DMS53 treated with DMSO at 0.1 percent for 48 hours (cell line): ENCODE results near the gene PSMA5.

Experiments used
- DNase-seq: peaks from one replicate; lab custom pipeline; 2025; ENCODE audit not compliant: unreplicated experiment; lab: John Stamatoyannopoulos, UW

The PSMA5 gene

DNA sequence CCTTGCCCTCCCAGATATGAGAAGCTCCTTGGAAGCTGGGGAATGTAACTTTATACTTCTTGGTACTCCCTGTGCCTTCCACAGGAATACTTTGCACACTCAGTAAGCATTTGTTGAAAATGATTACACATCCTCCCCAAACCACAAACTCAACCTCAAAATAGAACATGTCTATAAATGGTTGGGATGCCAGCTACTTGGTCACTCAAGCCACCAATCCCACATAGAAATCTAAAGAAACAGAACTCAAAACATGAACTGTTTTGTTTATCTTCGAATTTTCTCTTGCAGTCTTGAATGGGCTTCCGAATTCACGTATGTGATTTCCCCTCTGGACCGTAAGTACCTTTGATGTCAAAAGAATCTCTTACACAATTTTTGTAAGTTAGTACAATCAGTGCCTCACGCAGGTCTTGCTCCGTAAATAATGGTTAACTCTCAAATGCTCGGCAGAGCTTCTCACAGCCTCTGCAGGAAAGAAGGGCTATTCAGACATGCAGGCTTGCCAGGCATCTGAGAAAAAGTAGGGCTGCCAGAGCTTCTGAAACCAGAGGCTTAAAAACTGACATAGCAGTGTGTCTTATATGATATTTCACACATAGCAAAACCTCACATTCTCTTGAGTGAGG is 55.4 kb downstream of the PSMA5 start:
- DNase-seq: no peak

DNA sequence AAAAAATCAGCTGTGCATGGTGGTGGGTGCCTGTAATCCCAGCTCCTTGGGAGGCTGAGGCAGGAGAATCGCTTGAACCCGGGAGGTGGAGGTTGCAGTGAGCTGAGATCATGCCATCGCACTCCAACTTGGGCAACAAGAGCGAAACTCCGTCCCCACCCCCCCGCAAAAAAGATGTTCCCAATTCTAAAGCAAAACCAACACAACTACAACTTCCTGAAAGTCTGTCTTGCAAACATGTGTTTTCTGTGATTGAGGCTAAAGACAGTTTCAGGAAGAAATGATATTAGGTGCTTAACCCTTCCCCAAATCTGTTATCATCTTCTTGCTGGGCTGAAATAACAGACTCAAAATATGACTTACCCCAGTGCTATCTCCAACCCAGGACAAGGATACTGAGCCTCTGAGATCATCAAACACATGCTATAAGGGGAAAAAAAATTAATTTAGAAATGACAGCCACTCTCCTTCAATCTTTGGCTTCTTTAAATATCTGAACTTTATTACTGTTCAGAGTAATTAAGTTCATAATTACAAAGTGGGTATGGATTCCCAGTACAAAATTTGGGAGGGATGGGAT is 57.0 kb downstream of the PSMA5 start:
- no peak for DNase-seq

DNA sequence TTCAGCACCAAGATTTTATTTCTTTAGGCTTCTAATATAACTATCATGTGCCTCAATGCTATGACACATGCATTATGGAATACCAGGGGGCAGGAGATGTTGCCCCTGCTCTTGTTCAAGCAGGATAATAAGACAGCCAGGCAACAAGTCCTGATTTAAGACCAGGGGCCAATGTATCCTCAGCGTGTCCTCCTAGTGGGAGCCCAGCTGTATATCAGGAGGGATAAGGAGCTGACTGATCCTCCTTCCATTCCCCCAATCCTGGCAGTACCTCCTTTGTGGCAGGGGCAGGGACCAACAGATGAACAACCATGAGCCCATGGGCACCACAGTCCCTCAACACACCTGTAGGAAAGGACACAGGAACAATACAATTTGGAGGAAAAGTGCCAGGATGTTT is 57.8 kb downstream of the PSMA5 start:
- DNase-seq: no peak

DNA sequence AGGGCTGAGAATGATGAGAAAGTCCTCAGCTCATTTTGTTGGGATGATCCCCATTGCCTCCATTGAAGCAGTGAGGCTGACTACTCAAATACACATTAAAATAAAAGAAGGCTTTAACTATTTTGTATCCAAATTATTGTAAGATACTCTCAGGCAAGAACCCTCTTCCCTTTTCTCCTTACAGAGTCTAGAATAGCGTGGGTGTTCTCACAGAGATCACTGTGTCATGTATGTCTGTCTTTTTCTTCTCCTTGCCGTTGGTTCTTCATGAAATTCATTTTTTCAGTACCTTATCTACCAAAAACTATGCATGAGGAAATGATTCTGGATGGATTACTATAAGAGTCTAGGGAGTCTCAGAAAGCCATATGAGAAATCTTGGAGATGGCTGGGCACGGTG is 58.6 kb downstream of the PSMA5 start:
- DNase-seq: no peak

DNA sequence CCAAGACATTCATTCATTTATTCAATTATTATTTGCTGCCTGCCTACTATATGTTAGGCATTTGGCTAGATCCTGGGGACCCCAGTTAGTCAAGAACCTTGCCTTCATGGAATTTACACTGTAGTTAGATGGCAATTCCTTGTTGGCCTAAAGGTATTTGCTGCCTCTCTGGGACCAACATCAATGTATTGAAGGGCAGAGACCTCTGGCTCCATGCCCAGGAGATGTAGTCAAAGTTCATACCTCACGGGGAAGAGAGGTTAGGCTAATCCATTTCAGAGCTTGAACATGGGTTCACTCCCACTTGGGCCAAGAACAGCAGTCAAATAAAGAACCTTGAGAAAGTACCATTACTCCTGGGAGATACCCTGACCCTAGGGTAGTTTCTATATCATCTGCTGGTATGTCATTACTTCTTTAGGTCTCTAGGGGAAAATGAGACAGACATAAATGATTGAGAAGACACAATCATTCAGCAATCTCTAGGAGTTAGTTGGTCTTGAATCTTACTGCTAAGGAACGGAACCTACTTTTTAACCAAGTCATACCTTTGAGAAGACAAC is 60.5 kb downstream of the PSMA5 start:
- DNase-seq: no peak

DNA sequence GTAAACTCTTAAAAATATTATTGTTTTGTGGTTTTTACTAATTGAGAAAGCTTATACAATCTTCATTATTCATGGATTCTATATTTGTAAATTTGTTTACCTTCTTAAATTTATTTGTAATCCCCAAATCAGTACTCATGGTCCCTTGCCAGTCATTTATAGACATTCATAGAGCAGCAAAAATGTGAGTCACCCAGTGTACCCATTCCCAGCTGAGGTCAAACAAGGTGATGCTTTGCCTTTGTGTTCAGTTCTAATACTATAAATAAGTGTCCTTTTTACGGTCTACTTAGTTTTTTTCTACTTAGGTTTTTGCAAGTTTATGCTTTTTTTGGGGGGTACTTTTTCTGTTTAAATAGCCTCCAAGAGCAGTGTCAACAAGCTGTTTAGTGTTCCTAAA is 64.6 kb downstream of the PSMA5 start:
- DNase-seq: no peak

DNA sequence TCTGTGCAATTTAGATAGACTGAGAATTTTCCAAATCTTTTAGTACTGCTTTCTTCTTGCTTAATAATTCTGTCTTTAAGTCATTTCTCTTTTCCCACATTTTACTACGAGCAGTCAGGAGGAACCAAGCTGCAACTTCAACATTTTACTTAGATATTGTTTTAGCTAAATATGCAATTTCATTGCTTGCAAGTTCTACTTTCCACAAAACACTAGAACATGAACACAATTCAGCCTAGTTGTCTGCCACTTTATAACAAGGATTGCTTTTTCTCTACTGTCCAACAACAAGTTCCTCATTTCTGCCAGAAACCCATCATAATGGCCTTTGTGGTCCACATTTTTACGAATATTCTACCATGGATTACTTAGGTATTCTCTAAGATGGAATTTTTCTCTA is 65.2 kb downstream of the PSMA5 start:
- DNase-seq: no peak

DNA sequence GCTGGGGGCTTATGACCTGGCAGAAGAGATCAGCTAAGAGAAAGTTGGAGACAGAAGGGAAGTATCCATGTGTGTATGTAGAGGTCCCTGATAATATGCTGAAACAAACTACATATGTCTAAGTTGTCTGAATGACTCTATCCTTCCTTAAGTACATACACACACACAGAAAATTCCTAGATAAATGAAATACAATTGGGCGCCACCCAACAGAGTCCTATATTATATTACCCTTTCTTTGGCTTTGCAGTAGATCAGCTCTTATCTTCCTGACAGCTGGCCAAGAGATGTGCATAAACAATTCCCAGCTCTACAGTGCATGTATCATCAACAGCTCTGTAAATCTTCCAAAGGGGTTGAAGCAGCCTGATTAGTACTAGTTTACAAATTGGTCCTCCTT is 68.6 kb downstream of the PSMA5 start:
- DNase-seq: no peak

DNA sequence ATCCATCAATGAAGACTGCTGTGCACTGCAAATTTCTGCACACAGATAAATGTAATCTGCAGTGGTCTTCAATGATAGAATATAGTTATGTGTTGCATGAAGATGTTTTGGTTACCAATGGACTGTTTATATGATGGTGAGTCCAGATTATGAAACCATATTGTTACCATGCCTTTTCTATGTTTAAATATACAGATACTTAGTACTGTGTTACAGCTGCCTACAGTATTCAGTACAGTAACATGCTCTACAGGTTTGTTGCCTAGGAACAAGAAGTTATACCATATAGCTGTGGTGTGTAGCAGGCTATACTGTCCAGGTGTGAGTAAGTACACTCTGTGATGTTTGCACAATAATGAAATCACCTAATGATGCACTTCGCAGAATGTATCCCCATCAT is 69.3 kb downstream of the PSMA5 start:
- DNase-seq: no peak

DNA sequence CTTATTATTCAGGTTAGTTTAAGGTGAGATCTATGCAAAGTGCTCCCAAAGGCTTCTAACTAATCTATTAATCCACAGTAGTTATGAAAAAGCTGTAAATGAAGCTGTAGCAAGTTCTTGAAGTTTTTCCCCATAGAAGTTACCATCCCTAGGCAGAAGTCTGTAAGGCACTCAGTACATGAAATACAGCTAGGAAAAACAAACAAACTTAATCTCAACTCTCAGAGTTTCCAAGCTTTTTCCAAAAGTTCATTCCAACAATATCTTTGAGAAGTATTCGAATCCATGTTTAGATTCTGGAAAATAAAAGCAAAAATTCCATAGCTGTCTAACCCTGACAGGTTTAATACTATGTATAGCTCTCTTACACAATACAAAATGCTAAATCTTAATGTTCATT is 69.7 kb downstream of the PSMA5 start:
- no peak for DNase-seq

DNA sequence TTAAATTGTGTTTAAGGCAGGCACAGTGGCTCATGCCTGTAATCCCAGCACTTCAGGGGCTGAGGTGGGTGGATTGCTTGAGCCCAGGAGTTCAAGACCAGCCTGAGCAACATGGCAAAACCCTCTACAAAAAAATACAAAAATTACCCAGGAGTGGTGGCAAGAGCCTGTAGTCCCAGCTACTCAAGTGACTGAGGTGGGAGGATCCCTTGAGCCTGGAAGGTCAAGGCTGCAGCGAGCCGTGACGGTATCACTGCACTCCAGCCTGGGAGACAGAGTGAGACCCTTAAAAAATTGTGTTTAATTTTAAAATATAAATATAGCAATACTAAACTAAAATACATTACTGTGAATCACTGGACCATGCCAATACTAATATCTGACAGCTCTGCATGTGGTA is 71.3 kb downstream of the PSMA5 start:
- DNase-seq: no peak

DNA sequence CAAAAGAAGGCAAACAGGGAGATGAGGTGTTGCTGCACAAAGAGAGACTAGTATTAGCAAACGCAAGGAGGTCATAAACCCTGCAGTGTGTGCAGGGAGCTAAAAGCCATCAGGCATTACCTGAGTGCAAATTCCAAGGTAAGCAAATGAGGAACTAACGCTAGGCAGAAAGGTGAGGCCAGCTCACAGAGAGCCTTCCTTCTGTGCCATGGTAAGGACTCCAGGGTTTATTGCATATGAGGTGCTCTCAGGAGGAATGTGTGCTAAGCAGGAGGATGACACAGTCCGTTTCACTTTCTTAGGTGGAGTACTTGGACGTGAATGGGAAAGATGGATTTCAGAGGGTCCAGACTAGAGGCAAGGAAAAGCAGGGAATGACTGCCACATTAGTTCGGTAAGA is 74.8 kb downstream of the PSMA5 start:
- no peak for DNase-seq

DNA sequence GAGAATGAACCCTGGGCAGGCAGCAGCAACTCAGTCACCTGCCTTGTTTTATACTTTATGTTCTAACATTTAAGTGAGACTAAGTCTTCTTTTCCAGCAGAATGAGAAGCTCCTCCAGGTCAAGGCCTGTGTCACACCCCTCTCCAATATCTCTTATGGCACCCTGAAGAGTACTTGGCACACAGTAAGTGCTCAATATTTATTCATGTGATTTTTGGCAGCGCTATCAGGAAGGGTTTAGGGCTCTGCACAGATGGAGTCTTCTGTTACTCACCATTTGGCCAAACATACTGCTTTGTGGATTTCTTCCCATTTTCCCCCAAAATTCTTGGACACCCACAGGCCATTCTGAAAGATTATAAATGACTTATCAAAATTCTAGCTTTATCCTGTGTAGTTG is 75.6 kb downstream of the PSMA5 start:
- no peak for DNase-seq

DNA sequence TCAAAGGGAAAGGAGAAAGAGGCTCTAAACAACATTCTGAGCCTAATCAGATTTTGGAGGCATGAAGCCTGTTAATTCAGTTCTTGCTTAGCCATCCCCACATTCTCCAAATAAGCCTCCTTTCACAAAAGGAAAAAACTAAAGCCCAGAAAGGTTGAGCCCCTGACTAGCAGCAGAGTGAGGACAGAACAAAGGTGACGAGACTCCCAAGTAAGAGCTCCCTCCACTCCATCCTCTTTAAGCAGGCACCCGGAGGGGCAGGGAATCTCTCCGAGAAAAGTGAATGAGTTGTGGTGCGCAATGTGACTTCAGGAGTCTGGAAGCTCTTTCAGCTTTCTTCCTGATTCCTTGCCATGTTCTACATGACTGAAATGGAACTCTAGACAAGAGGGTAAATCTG is 76.1 kb downstream of the PSMA5 start:
- DNase-seq: no peak
